DOHH2 (cell line): Measurements from ENCODE around the gene KCNIP2.

Source experiments
- CTCF ChIP-seq: fragments of 200-600 bp; sonication (generic); IDR thresholded peaks from one replicate; pipeline ENCODE4 v1.5.1; 2014; ENCODE audit warnings: antibody characterized with exemption, mild to moderate bottlenecking, low read depth, low read length; ENCODE audit not compliant: poor library complexity, severe bottlenecking
- EZH2phosphoT487 ChIP-seq: fragments of 200-600 bp; sonication (generic); IDR thresholded peaks from 2 replicates; pipeline ENCODE4 v1.6.1; 2017; ENCODE audit warnings: borderline replicate concordance, mild to moderate bottlenecking, antibody characterized with exemption, low read length, moderate library complexity, mixed read lengths

- TF ChIP-seq CTCF (no peak), EZH2phosphoT487 (no peak)
Measured at GRCh38 chr10:101781984-101782810, 61.4 kb downstream of the KCNIP2 start.
